ENCODE results near the gene ASZ1. TPM values are rescaled to one million over a fixed set of nuclear protein-coding genes. Genes with fewer than 3 reads are reported as not detected.

The ASZ1 gene
- total RNA-seq, 3 donors from 2014 or later (not counting 1 experiment from before 2014, with no cell fraction given), result not detected

- no peak overlapping the region for H3K27ac ChIP-seq (ENCODE audit: low read length)
- intact Hi-C loops (cut with micrococcal nuclease), result no loop called here
- no peaks in the 10 kb centered on the region for H3K36me3 Mint-ChIP-seq
- ATAC-seq, result no peak
- no peak for TF ChIP-seq CTCF (IDR thresholded peaks at IDR 0.05)
- no peak for DNase-seq
- peaks cover 0 to 5% of the 10 kb centered on the region in 2 donors for H3K9me3 Mint-ChIP-seq
- no peaks in the 10 kb centered on the region for H3K27me3 ChIP-seq (ENCODE audit: control insufficient read depth, insufficient read depth, low read length)
- H3K4me1 ChIP-seq (ENCODE audit: control insufficient read depth, insufficient read depth, low read length), result no peaks in the 10 kb centered on the region
- no peaks in the 10 kb centered on the region for H3K36me3 ChIP-seq (ENCODE audit: control insufficient read depth, insufficient read depth, low read length)
- H3K4me1 Mint-ChIP-seq, result no peaks in the 10 kb centered on the region
- H3K27ac Mint-ChIP-seq, result no peak overlapping the region
- WGBS (ENCODE audit: insufficient coverage), result no CpG with 5 or more reads among the region's 1 CpG
- no peak overlapping the region for H3K4me3 Mint-ChIP-seq
- no peak overlapping the region for H3K4me3 ChIP-seq (ENCODE audit: low read length)
- no peaks in the 10 kb centered on the region for H3K27me3 Mint-ChIP-seq (ENCODE audit: low read depth in 2 of 2)
- no peaks in the 10 kb centered on the region for H3K9me3 ChIP-seq (ENCODE audit: control insufficient read depth, insufficient read depth, low read length)
These were observed 89.3 kb downstream of the ASZ1 start for GRCh38 chr7:117338020-117338419.

GRCh38 chr7:117333168-117333567 lies 94.1 kb downstream of the ASZ1 start:
- peaks cover 3 to 10% of the 10 kb centered on the region in 2 donors for H3K9me3 Mint-ChIP-seq
- H3K4me3 Mint-ChIP-seq, result no peak overlapping the region
- H3K27ac Mint-ChIP-seq, result no peak overlapping the region

GRCh38 chr7:117332031-117332430 lies 95.3 kb downstream of the ASZ1 start:
- TF ChIP-seq CTCF (IDR thresholded peaks at IDR 0.05), result no peak
- H3K4me3 ChIP-seq (ENCODE audit: low read length), result no peak overlapping the region
- no peaks in the 10 kb centered on the region for H3K4me1 ChIP-seq (ENCODE audit: control insufficient read depth, insufficient read depth, low read length)
- H3K27me3 ChIP-seq (ENCODE audit: control insufficient read depth, insufficient read depth, low read length), result no peaks in the 10 kb centered on the region
- Mint-ChIP-seq H3K27me3 (ENCODE audit: low read depth in 2 of 2) (peaks cover 0 to under 1% of the 10 kb centered on the region in 2 donors), H3K27ac (no peak overlapping the region), H3K36me3 (no peaks in the 10 kb centered on the region), H3K4me3 (no peak overlapping the region), H3K4me1 (no peaks in the 10 kb centered on the region), H3K9me3 (peaks cover 3 to 10% of the 10 kb centered on the region in 2 donors)
- ATAC-seq (no peak), DNase-seq (no peak)
- no peaks in the 10 kb centered on the region for H3K9me3 ChIP-seq (ENCODE audit: control insufficient read depth, insufficient read depth, low read length)
- intact Hi-C loops (cut with micrococcal nuclease), result no loop called here
- H3K36me3 ChIP-seq (ENCODE audit: control insufficient read depth, insufficient read depth, low read length), result no peaks in the 10 kb centered on the region
- no peak overlapping the region for H3K27ac ChIP-seq (ENCODE audit: low read length)

More at GRCh38 chr7:117333168-117333567, 94.1 kb downstream of the ASZ1 start:
- no peaks in the 10 kb centered on the region for H3K36me3 Mint-ChIP-seq
- no peaks in the 10 kb centered on the region for H3K9me3 ChIP-seq (ENCODE audit: control insufficient read depth, insufficient read depth, low read length)
- H3K4me3 ChIP-seq (ENCODE audit: low read length), result no peak overlapping the region
- DNase-seq, result no peak
- H3K27me3 Mint-ChIP-seq (ENCODE audit: low read depth in 2 of 2), result no peaks in the 10 kb centered on the region
- H3K36me3 ChIP-seq (ENCODE audit: control insufficient read depth, insufficient read depth, low read length), result no peaks in the 10 kb centered on the region
- no peak for ATAC-seq
- H3K4me1 Mint-ChIP-seq, result no peaks in the 10 kb centered on the region
- no peaks in the 10 kb centered on the region for H3K4me1 ChIP-seq (ENCODE audit: control insufficient read depth, insufficient read depth, low read length)
- no peak overlapping the region for H3K27ac ChIP-seq (ENCODE audit: low read length)
- intact Hi-C loops (cut with micrococcal nuclease), result no loop called here
- TF ChIP-seq CTCF (IDR thresholded peaks at IDR 0.05), result no peak
- H3K27me3 ChIP-seq (ENCODE audit: control insufficient read depth, insufficient read depth, low read length), result no peaks in the 10 kb centered on the region

- Mint-ChIP-seq H3K9me3 (peaks cover 3 to 5% of the 10 kb centered on the region in 2 donors), H3K4me3 (no peak overlapping the region), H3K27me3 (ENCODE audit: low read depth in 2 of 2) (peaks cover 28 to 48% of the 10 kb centered on the region in 2 donors), H3K36me3 (peaks cover 7% of the 10 kb centered on the region), H3K4me1 (peaks cover 4 to 5% of the 10 kb centered on the region in 2 donors), H3K27ac (no peak overlapping the region)
- 93% methylated on average over 1 of the region's 1 CpG for WGBS (ENCODE audit: insufficient coverage)
- Histone ChIP-seq H3K4me1 (ENCODE audit: control insufficient read depth, insufficient read depth, low read length) (no peaks in the 10 kb centered on the region), H3K27me3 (ENCODE audit: control insufficient read depth, insufficient read depth, low read length) (peaks cover 23% of the 10 kb centered on the region), H3K9me3 (ENCODE audit: control insufficient read depth, insufficient read depth, low read length) (peaks cover 4% of the 10 kb centered on the region), H3K36me3 (ENCODE audit: control insufficient read depth, insufficient read depth, low read length) (no peaks in the 10 kb centered on the region), H3K27ac (ENCODE audit: low read length) (no peak overlapping the region), H3K4me3 (ENCODE audit: low read length) (no peak overlapping the region)
- intact Hi-C loops (cut with micrococcal nuclease), result no loop called here
- no peak for TF ChIP-seq CTCF (IDR thresholded peaks at IDR 0.05)
- no peak for ATAC-seq
- DNase-seq, result no peak
These were observed 101.5 kb downstream of the ASZ1 start for GRCh38 chr7:117325836-117326235.
